GM12878 (cell line): ENCODE results near the gene RRP15.
A peak's percentile ranks its signal among the peaks of the same experiment; 100 is the strongest.

Source experiments
- ATF2 ChIP-seq: IDR thresholded peaks from 2 replicates; pipeline ENCODE4 v1.6.1; 2012; ENCODE audit warnings: low read length, inconsistent platforms
- CTCF ChIP-seq, 3 experiments: IDR thresholded peaks in 2 of 3; conservative IDR thresholded peaks in 1 of 3; 2 replicates each; pipeline ENCODE4 v1.5.1; 2011; ENCODE audit warnings: low read depth in 3 of 3, low read length in 3 of 3, mild to moderate bottlenecking in 3 of 3, control low read depth in 2 of 3, moderate library complexity in 2 of 3, inconsistent platforms in 1 of 3, mixed read lengths in 1 of 3; ENCODE audit not compliant: control insufficient read depth in 2 of 3, insufficient read depth in 1 of 3; ENCODE audit errors: extremely low read depth in 1 of 3
- EZH2 ChIP-seq: IDR thresholded peaks from 2 replicates; pipeline ENCODE4 v1.6.1; 2012; ENCODE audit warnings: low read depth, mild to moderate bottlenecking, control low read depth, inconsistent platforms, low read length, borderline replicate concordance; ENCODE audit not compliant: control insufficient read depth
- MYB ChIP-seq: fragments of 150-350 bp; IDR thresholded peaks from 2 replicates; pipeline ENCODE4 v1.6.1; 2014; ENCODE audit warnings: mild to moderate bottlenecking, low read depth, low read length, borderline replicate concordance
- RAD21 ChIP-seq: IDR thresholded peaks from 2 replicates; pipeline ENCODE4 v1.6.1; 2011; ENCODE audit warnings: mild to moderate bottlenecking, low read depth, low read length, moderate library complexity; ENCODE audit not compliant: insufficient read depth
- TCF12 ChIP-seq: IDR thresholded peaks from 2 replicates; pipeline ENCODE4 v1.6.1; 2011; ENCODE audit warnings: low read depth, mild to moderate bottlenecking, low read length

DNA sequence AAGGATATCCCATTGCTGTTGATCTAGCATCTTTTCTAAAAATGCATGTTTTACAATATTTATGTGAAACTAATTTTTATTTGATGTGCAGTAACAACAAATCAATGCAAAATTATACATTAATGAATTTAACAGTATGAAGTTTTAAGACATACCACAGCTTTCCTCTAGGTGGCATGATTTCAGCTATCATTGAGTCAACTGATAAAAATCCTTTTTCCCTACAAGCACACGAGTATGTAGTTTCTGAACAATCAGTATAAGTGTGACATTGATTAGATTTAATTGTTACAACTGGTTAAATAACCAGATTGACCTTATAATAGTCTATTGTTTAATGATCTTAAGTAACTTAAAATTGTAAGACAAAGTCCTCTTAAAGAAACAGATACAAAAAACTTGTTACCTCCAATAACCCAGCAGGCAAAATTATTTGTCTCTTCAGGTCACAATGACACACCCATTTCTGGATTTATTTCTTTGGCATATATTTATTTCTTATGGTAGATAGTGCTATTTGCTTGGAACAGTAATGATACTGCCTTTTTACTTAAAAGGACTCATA, 54.3 kb downstream of the RRP15 start:
- TF ChIP-seq ATF2: no peak
- no peak for TF ChIP-seq TCF12
- TF ChIP-seq CTCF (IDR thresholded peaks at IDR 0.05 in 2 of 3, conservative IDR thresholded peaks at IDR 0.05 in 1 of 3; ENCODE audit: control insufficient read depth in 2 of 3, extremely low read depth in 1 of 3, insufficient read depth in 1 of 3, low read depth in 3 of 3, low read length in 3 of 3): peak; percentile 58 to 65 (median 58)
- no peak for TF ChIP-seq MYB
- TF ChIP-seq RAD21: peak; percentile 58
- TF ChIP-seq EZH2: no peak
